Upper lobe of left lung (tissue), 4 donors: ENCODE measurements around the gene KAT6B.

ENCODE experiments used
- CTCF ChIP-seq, 6 experiments: fragments of 450-650 bp in 4 of 6; fragments of 200-600 bp in 2 of 6; sonication (generic) in 2 of 6; IDR thresholded peaks; one replicate each; pipeline ENCODE4 v1.5.1; 2016 to 2019; ENCODE audit warnings: antibody characterized with exemption in 6 of 6
- POLR2A ChIP-seq, 4 donors: fragments of 450-650 bp; IDR thresholded peaks; one replicate each; pipeline ENCODE4 v1.5.1; 2016 to 2017; ENCODE audit warnings: antibody characterized with exemption in 4 of 4, mild to moderate bottlenecking in 2 of 4

GRCh38 chr10:75023074-75023473 lies 196.7 kb downstream of the KAT6B start:
- TF ChIP-seq POLR2A (IDR thresholded peaks at IDR 0.05) (no peak), CTCF (IDR thresholded peaks at IDR 0.05) (no peak)
